Heart left ventricle (tissue), 16 donors: ENCODE measurements around the gene GABRR3. TPM values are rescaled to one million over a fixed set of nuclear protein-coding genes. Genes with fewer than 3 reads are reported as not detected.

ENCODE experiments used
- ATAC-seq, 4 donors: fragments of 200-7000 bp; cut with Tn5 transposase; one replicate each; pipeline ENCODE4 v1.9.1; 2020 to 2022; ENCODE audit warnings: moderate library complexity in 4 of 4, mild to moderate bottlenecking in 3 of 4, moderate number of reproducible peaks in 1 of 4
- DNase-seq, 5 donors: peaks; one replicate each; pipeline ENCODE4 v3.0.0-alpha.2; 2020
- H3K27ac ChIP-seq, 12 donors: fragments of 200-600 bp; sonication (generic) in 4 of 12; one replicate each; pipeline versions ENCODE4 v1.5.0 to v1.8.0; 2016 to 2022; ENCODE audit warnings: mild to moderate bottlenecking in 2 of 12
- H3K27me3 ChIP-seq, 9 donors: fragments of 200-600 bp; sonication (generic) in 2 of 9; one replicate each; pipeline versions ENCODE4 v1.5.1 to v1.8.0; 2016 to 2022; ENCODE audit warnings: mild to moderate bottlenecking in 3 of 9
- H3K36me3 ChIP-seq, 9 donors: fragments of 200-600 bp; sonication (generic) in 2 of 9; one replicate each; pipeline versions ENCODE4 v1.5.0 to v1.8.0; 2018 to 2022; ENCODE audit warnings: mild to moderate bottlenecking in 2 of 9
- H3K4me1 ChIP-seq, 12 donors: fragments of 200-600 bp; sonication (generic) in 4 of 12; one replicate each; pipeline versions ENCODE4 v1.5.0 to v1.8.0; 2016 to 2022; ENCODE audit warnings: mild to moderate bottlenecking in 3 of 12
- H3K4me3 ChIP-seq, 12 donors: fragments of 200-600 bp; sonication (generic) in 4 of 12; one replicate each; pipeline versions ENCODE4 v1.5.0 to v1.8.0; 2017 to 2022; ENCODE audit warnings: mild to moderate bottlenecking in 9 of 12, moderate library complexity in 4 of 12
- H3K9me3 ChIP-seq, 12 donors: fragments of 200-600 bp; sonication (generic) in 4 of 12; one replicate each; pipeline versions ENCODE4 v1.5.0 to v1.8.0; 2016 to 2022; ENCODE audit warnings: mild to moderate bottlenecking in 1 of 12
- POLR2A ChIP-seq, 2 donors: fragments of 450-650 bp; IDR thresholded peaks; one replicate each; pipeline ENCODE4 v1.6.1; 2017; ENCODE audit warnings: antibody characterized with exemption in 2 of 2, mild to moderate bottlenecking in 2 of 2, moderate library complexity in 2 of 2
- WGBS, 4 donors: extraction: QIAGEN DNeasy Blood & Tissue Kit in 2 of 4; methylation state at CpG; one replicate each; pipeline versions ENCODE4 v1.1.5 to v1.1.7; 2013 to 2018; 5-methylcytosine and 5-hydroxymethylcytosine counted together
- intact Hi-C, 10 donors: fragments of 100-400 bp; cut with DNase I; formaldehyde crosslinking; loops; one replicate each; pipeline versions ENCODE4 v1.11.1 to v1.14.2; 2022
- polyA plus RNA-seq, 2 donors: library from polyadenylated mRNA; stranded (reverse); fragments of 200-250 nt; gene quantifications; one replicate each; pipeline ENCODE4 v1.2.3, GENCODE V29; 2013
- total RNA-seq, 9 donors: library from RNA; depleted of rRNA in 2 of 9; stranded (reverse); fragments of >200 nt in 2 of 9; fragmentation: NEBNext Ultra II Directional in 3 of 9; extraction: Animal tissue kit (Norgen Biotek cat#: 25700) in 3 of 9; gene quantifications; one replicate each; pipeline versions ENCODE4 v1.1.0 to v1.2.4, GENCODE V29; 2016 to 2023
- TF ChIP-seq, protein P1 (sequence below), 12 donors: fragments of 200-600 bp; sonication (generic) in 4 of 12; IDR thresholded peaks; one replicate each; pipeline versions ENCODE4 v1.5.0 to v1.8.0; 2018 to 2022; ENCODE audit warnings: antibody characterized with exemption in 12 of 12, mild to moderate bottlenecking in 5 of 12
- donor health status: ischemic (EF 13 %, LVEDD 7.1; RV severe dilation, severe dysfunction).
- donor health status: healthy with polysubstance abuse.
- donor health status: DM: no; HTN: yes; CAD: no.
- donor health status: DM: no; HTN: no; CAD: no.
- donor health status: ischemic (EF 25% LVEDD 6.9; RV normal size, moderate dysfunction).
- donor health status: ischemic (EF 25% LVEDD 5.7; RV mildly dilated, moderate dysfunction).
- donor health status: healthy.
- donor health status: DM: yes; HTN: yes; CAD: no.
- donor health status: ischemic (EF 35%, LVEDD 5.7; RV mildly dilated, moderate dysfunction).
- donor health status: nonischemic (EF 11% LVEDD 7.7; RV severe dilation, severe dysfunction).
- donor health status: DM: yes; HTN: yes; CAD: no.
- donor health status: PGD.
- donor health status: ischemic (EF 29% LVEDD 5.4; RV normal size, mild dysfunction).
- donor health status: nonischemic (EF 23%, LVEDD 6.1; RV moderate dilation, normal function).

GABRR3 gene
- total and polyA plus RNA-seq, 11 donors = not detected

DNA sequence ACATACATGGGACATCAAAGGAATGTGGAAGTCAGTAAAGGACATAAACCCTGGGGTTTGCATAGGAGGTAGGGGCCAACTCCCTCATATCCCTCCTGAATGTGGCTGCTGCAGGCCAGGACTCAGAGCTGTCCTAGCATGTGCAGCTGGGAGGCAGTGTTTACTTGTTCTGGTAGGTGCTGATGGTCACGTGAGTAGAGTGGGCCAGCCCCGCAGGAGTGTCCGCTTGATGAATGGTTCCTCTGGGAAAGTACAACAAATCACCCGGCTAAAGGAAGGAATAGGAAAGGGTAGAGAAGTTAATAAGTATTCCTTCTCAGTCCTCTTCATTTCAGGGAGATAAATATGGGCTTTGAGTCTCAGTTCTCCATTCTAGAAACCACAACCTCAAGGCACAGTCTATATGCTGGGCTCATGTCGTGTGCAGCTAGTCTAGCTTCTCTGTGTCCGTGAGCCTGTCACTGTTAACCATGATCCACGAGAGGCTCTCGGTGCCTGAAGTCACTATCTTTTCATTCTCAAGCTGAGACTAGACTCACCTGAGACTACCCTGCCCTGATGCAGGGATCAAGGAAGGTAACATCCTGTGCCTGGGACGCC lies 80.8 kb downstream of the GABRR3 start:
- TF ChIP-seq, protein P1, sequence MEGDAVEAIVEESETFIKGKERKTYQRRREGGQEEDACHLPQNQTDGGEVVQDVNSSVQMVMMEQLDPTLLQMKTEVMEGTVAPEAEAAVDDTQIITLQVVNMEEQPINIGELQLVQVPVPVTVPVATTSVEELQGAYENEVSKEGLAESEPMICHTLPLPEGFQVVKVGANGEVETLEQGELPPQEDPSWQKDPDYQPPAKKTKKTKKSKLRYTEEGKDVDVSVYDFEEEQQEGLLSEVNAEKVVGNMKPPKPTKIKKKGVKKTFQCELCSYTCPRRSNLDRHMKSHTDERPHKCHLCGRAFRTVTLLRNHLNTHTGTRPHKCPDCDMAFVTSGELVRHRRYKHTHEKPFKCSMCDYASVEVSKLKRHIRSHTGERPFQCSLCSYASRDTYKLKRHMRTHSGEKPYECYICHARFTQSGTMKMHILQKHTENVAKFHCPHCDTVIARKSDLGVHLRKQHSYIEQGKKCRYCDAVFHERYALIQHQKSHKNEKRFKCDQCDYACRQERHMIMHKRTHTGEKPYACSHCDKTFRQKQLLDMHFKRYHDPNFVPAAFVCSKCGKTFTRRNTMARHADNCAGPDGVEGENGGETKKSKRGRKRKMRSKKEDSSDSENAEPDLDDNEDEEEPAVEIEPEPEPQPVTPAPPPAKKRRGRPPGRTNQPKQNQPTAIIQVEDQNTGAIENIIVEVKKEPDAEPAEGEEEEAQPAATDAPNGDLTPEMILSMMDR (IDR thresholded peaks at IDR 0.05) = no peak
- peaks cover 0 to 93% (median 63%) of the 10 kb centered on the region in 9 donors for H3K36me3 ChIP-seq
- H3K4me3 ChIP-seq = no peak overlapping the region
- ATAC-seq (no peak), DNase-seq (no peak)
- H3K27ac ChIP-seq = no peak overlapping the region
- H3K4me1 ChIP-seq = peaks cover 0 to 16% (median 0%) of the 10 kb centered on the region in 12 donors
- no peaks in the 10 kb centered on the region for H3K9me3 ChIP-seq
- 89 to 94% (median 92%) methylated on average over 9 of the region's 9 CpGs for WGBS, 4 donors
- intact Hi-C loops = loop anchor here in 1 of 10 donors (5.0 kb wide), 1 partner anchor 157 kb away; no protein-coding TSS in a partner anchor
- H3K27me3 ChIP-seq = no peaks in the 10 kb centered on the region

DNA sequence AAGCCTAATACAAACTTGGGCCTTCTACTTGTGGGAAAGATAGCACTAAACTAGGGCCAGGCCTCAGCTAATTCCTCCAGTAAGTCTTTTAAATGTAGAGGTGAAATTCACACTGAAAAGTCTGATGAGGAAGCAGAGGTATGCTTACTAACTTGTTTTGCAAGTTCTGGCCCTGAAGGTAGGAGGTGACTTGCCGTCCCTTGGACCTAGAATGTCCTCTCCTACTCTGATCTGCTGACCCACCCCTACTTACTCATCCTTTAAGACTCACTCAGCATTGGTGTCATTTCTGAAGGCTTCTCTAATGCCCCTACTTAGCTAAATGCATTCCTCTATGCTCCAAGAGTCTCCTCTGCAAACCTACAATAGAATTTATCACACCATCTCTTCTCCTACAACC lies 82.2 kb downstream of the GABRR3 start:
- ATAC-seq (no peak), DNase-seq (no peak)
- TF ChIP-seq, protein P1 (IDR thresholded peaks at IDR 0.05) = no peak
- TF ChIP-seq POLR2A (IDR thresholded peaks at IDR 0.05) = no peak
- no peak overlapping the region for H3K27ac ChIP-seq
- no peaks in the 10 kb centered on the region for H3K27me3 ChIP-seq
- H3K4me1 ChIP-seq = peaks cover 0 to 5% (median 0%) of the 10 kb centered on the region in 12 donors
- peaks cover 0 to 94% (median 65%) of the 10 kb centered on the region in 9 donors for H3K36me3 ChIP-seq
- 83 to 100% (median 97%) methylated on average over 1 of the region's 1 CpG for WGBS, 4 donors
- no peaks in the 10 kb centered on the region for H3K9me3 ChIP-seq
- no peak overlapping the region for H3K4me3 ChIP-seq
- intact Hi-C loops = loop anchor here in 1 of 10 donors (5.0 kb wide), 1 partner anchor 156 kb away; no protein-coding TSS in a partner anchor

DNA sequence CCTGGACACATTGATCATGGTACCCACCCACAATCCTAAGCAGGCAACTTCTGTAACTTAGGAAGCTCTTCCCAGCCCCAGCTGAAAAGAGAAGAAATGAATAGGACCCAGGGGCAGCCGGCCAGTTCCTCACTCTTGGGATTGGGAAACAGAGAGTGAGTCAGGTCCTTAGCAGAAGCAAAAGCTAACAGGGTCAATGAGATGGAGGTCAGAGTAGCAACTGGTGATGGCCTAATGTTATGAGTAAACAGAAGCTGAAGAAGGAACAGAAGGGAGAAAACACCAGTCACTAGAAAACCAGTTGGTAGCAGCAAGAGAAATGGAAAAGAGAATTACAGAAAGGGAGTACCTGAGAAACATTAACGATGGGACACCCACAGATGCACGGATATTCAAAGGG lies 82.8 kb downstream of the GABRR3 start:
- Histone ChIP-seq H3K4me1 (no peaks in the 10 kb centered on the region), H3K9me3 (no peaks in the 10 kb centered on the region), H3K36me3 (peaks cover 0 to 95% (median 71%) of the 10 kb centered on the region in 9 donors), H3K27ac (no peak overlapping the region), H3K4me3 (no peak overlapping the region), H3K27me3 (no peaks in the 10 kb centered on the region)
- TF ChIP-seq, protein P1 (IDR thresholded peaks at IDR 0.05) = no peak
- no peak for TF ChIP-seq POLR2A (IDR thresholded peaks at IDR 0.05)
- peak in 2 of 4 donors; percentile 65 to 84 for ATAC-seq
- intact Hi-C loops = loop anchor here in 1 of 10 donors (5.0 kb wide), 1 partner anchor 155 kb away; no protein-coding TSS in a partner anchor
- peak in 1 of 5 donors; percentile 44 for DNase-seq
- 86 to 95% (median 92%) methylated on average over 3 of the region's 3 CpGs for WGBS, 4 donors

DNA sequence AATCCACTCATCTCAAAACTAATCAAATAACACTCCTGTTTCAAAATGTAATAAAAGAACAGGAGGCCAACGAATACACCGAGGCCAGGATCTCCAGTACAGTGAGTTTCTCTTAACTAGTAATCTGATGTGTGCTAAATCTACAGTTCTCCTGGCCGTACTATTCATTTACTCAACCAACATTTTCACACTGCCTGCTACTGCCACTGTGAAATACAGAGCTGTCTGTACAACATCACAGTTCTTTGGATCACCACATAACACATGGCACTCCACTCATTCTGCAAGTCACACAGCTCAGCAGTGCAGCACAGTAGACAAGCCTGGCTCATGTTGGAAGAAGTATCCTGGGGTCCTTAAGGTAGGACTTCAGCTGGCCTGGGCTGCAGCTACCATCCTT lies 84.8 kb downstream of the GABRR3 start:
- Histone ChIP-seq H3K4me1 (no peaks in the 10 kb centered on the region), H3K36me3 (peaks cover 0 to 99% (median 87%) of the 10 kb centered on the region in 9 donors), H3K4me3 (no peak overlapping the region), H3K27me3 (no peaks in the 10 kb centered on the region), H3K27ac (no peak overlapping the region), H3K9me3 (no peaks in the 10 kb centered on the region)
- TF ChIP-seq POLR2A (IDR thresholded peaks at IDR 0.05) = no peak
- TF ChIP-seq, protein P1 (IDR thresholded peaks at IDR 0.05) = no peak
- 93 to 98% (median 98%) methylated on average over 3 of the region's 3 CpGs for whole genome bisulfite sequencing, 4 donors
- DNase-seq (no peak), ATAC-seq (no peak)
- intact Hi-C loops = loop anchor here in 1 of 10 donors (5.0 kb wide), 1 partner anchor 153 kb away; no protein-coding TSS in a partner anchor
